Ishikawa (cell line): ENCODE data around the gene FEM1B.

Source experiments
- CEBPB ChIP-seq: IDR thresholded peaks from 2 replicates; pipeline ENCODE4 v1.6.1; 2012
- CREB1 ChIP-seq: IDR thresholded peaks from 2 replicates; pipeline ENCODE4 v1.6.1; 2012; ENCODE audit warnings: low read depth
- EGR1 ChIP-seq: IDR thresholded peaks from 2 replicates; pipeline ENCODE4 v1.6.1; 2012
- EP300 ChIP-seq: IDR thresholded peaks from 2 replicates; pipeline ENCODE4 v1.6.1; 2012; ENCODE audit warnings: borderline replicate concordance
- FOXM1 ChIP-seq: IDR thresholded peaks from 2 replicates; pipeline ENCODE4 v1.6.1; 2012; ENCODE audit warnings: low read depth, borderline replicate concordance
- MAX ChIP-seq: IDR thresholded peaks from 2 replicates; pipeline ENCODE4 v1.6.1; 2012
- NFIC ChIP-seq: IDR thresholded peaks from 2 replicates; pipeline ENCODE4 v1.6.1; 2012
- RAD21 ChIP-seq: IDR thresholded peaks from 2 replicates; pipeline ENCODE4 v1.6.1; 2012; ENCODE audit warnings: low read depth
- TAF1 ChIP-seq: IDR thresholded peaks from 2 replicates; pipeline ENCODE4 v1.6.1; 2012; ENCODE audit warnings: low read depth, mild to moderate bottlenecking
- TCF12 ChIP-seq: IDR thresholded peaks from 2 replicates; pipeline ENCODE4 v1.6.1; 2012; ENCODE audit warnings: low read depth
- TEAD4 ChIP-seq: IDR thresholded peaks from 2 replicates; pipeline ENCODE4 v1.6.1; 2012
- USF1 ChIP-seq: IDR thresholded peaks from 2 replicates; pipeline ENCODE4 v1.6.1; 2012
- YY1 ChIP-seq: IDR thresholded peaks from 2 replicates; pipeline ENCODE4 v1.6.1; 2012; ENCODE audit warnings: low read depth
- ZBTB7A ChIP-seq: IDR thresholded peaks from 2 replicates; pipeline ENCODE4 v1.6.1; 2012; ENCODE audit warnings: low read depth
- TF ChIP-seq, protein P1 (sequence below): IDR thresholded peaks from 2 replicates; pipeline ENCODE4 v1.6.1; 2012; ENCODE audit warnings: low read depth, mild to moderate bottlenecking

The FEM1B gene

GRCh38 chr15:68277603-68278344 is at the start of gene FEM1B:
FEM1B (plus strand) TSS chr15:68277745; CDS start chr15:68278418, 673 bp downstream.
- TF ChIP-seq CREB1: no peak
- TF ChIP-seq, protein P1, sequence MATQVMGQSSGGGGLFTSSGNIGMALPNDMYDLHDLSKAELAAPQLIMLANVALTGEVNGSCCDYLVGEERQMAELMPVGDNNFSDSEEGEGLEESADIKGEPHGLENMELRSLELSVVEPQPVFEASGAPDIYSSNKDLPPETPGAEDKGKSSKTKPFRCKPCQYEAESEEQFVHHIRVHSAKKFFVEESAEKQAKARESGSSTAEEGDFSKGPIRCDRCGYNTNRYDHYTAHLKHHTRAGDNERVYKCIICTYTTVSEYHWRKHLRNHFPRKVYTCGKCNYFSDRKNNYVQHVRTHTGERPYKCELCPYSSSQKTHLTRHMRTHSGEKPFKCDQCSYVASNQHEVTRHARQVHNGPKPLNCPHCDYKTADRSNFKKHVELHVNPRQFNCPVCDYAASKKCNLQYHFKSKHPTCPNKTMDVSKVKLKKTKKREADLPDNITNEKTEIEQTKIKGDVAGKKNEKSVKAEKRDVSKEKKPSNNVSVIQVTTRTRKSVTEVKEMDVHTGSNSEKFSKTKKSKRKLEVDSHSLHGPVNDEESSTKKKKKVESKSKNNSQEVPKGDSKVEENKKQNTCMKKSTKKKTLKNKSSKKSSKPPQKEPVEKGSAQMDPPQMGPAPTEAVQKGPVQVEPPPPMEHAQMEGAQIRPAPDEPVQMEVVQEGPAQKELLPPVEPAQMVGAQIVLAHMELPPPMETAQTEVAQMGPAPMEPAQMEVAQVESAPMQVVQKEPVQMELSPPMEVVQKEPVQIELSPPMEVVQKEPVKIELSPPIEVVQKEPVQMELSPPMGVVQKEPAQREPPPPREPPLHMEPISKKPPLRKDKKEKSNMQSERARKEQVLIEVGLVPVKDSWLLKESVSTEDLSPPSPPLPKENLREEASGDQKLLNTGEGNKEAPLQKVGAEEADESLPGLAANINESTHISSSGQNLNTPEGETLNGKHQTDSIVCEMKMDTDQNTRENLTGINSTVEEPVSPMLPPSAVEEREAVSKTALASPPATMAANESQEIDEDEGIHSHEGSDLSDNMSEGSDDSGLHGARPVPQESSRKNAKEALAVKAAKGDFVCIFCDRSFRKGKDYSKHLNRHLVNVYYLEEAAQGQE: peak; percentile 5; the same call in 1 of the 2 replicates
- TF ChIP-seq EGR1: no peak
- peak; percentile 46 for TF ChIP-seq USF1
- TF ChIP-seq TCF12: 0 out of 2 replicates have a peak, but pooled peaks have one; percentile 20
- peak; percentile 87 for TF ChIP-seq TAF1
- no peak for TF ChIP-seq RAD21
- TF ChIP-seq EP300: peak; percentile 35; the same call in 1 of the 2 replicates
- TF ChIP-seq FOXM1: no peak
- no peak; the same call in 1 of the 2 replicates for TF ChIP-seq NFIC
- TF ChIP-seq YY1: peak; percentile 62; the same call in 1 of the 2 replicates
- TF ChIP-seq ZBTB7A: peak; percentile 34; the same call in 1 of the 2 replicates
- peak; percentile 48; the same call in 1 of the 2 replicates for TF ChIP-seq CEBPB
- peak; percentile 58 for TF ChIP-seq MAX
- TF ChIP-seq TEAD4: no peak

- TF ChIP-seq MAX (no peak), CEBPB (no peak), FOXM1 (no peak), RAD21 (no peak), ZBTB7A (no peak; the same call in 1 of the 2 replicates), TEAD4 (no peak), YY1 (no peak), EGR1 (no peak), EP300 (no peak), TCF12 (no peak)
Measured at GRCh38 chr15:68228143-68228970, 49.2 kb upstream of the FEM1B start.

DNA sequence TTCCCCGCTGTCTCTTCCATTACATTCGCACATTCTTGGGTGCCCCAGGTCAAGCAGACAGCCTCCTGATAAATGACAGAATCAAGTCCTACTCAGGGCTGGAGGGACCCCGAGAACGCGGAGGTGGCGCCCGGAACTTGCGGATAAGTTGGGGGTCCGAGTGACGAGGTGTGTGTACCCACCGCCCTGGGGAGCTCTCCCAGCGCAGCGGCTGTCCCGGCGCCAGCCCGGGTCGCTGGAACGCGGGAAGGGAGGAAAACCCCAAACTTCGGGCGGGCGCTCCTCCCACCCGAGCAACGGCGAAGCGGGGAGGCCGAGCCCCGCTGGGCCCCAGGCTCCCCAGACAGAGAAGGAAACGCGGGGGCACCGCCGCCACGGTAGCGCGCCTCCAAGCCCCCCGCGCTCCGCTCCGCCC is 48.6 kb upstream of the FEM1B start:
- TF ChIP-seq ZBTB7A (peak; percentile 31), FOXM1 (no peak)

- TF ChIP-seq, protein P1: no peak
- TF ChIP-seq TAF1: peak; percentile 53; the same call in 1 of the 2 replicates
- no peak for TF ChIP-seq EP300
- TF ChIP-seq ZBTB7A: peak; percentile 29; the same call in 1 of the 2 replicates
- TF ChIP-seq TCF12: no peak
- no peak for TF ChIP-seq TEAD4
- peak; percentile 95 for TF ChIP-seq USF1
- no peak for TF ChIP-seq CREB1
- TF ChIP-seq YY1: no peak; the same call in 1 of the 2 replicates
- TF ChIP-seq FOXM1: no peak
- TF ChIP-seq EGR1: peak; percentile 57
- peak; percentile 97 for TF ChIP-seq MAX
- no peak for TF ChIP-seq NFIC
Measured at GRCh38 chr15:68229386-68230156, 48.0 kb upstream of the FEM1B start, which contains the start of gene CLN6. CLN6 (minus strand) TSS chr15:68229728; CDS start chr15:68229584, 144 bp downstream.
